ENCODE measurements around the gene LARP4B.

- TF ChIP-seq, protein P1, sequence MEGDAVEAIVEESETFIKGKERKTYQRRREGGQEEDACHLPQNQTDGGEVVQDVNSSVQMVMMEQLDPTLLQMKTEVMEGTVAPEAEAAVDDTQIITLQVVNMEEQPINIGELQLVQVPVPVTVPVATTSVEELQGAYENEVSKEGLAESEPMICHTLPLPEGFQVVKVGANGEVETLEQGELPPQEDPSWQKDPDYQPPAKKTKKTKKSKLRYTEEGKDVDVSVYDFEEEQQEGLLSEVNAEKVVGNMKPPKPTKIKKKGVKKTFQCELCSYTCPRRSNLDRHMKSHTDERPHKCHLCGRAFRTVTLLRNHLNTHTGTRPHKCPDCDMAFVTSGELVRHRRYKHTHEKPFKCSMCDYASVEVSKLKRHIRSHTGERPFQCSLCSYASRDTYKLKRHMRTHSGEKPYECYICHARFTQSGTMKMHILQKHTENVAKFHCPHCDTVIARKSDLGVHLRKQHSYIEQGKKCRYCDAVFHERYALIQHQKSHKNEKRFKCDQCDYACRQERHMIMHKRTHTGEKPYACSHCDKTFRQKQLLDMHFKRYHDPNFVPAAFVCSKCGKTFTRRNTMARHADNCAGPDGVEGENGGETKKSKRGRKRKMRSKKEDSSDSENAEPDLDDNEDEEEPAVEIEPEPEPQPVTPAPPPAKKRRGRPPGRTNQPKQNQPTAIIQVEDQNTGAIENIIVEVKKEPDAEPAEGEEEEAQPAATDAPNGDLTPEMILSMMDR (IDR thresholded peaks at IDR 0.05; ENCODE audit: poor library complexity, severe bottlenecking) = no peak
- no peak for TF ChIP-seq POLR2AphosphoS5 (IDR thresholded peaks at IDR 0.05)
- no peak for TF ChIP-seq TAF1 (IDR thresholded peaks at IDR 0.05; ENCODE audit: low read depth)
Measured at GRCh38 chr10:761376-761775, 170.1 kb downstream of the LARP4B start.
